HG03432 (cell line): Measurements from ENCODE around the gene TMEM8B.

Experiments used
- ATAC-seq: cut with Tn5 transposase; IDR thresholded peaks from one replicate; pipeline ENCODE4 v1.9.1; 2021; ENCODE audit warnings: mild to moderate bottlenecking, moderate library complexity; ENCODE audit not compliant: unreplicated experiment

The TMEM8B gene

GRCh38 chr9:35829084-35829763 is at the start of gene TMEM8B:
Gene TMEM8B, plus strand, starts transcription at chr9:35829228. Its CDS starts 220 bp downstream, at chr9:35829448.
- peak; percentile 84 for ATAC-seq

- ATAC-seq, result no peak
These were observed 48.0 kb upstream of the TMEM8B start for GRCh38 chr9:35781066-35781465.

GRCh38 chr9:35783418-35783817 is 45.6 kb upstream of the TMEM8B start:
- ATAC-seq, result no peak

- no peak for ATAC-seq
These were observed 39.5 kb upstream of the TMEM8B start for GRCh38 chr9:35789541-35789940.

GRCh38 chr9:35790025-35790384 is 39.0 kb upstream of the TMEM8B start:
- ATAC-seq, result no peak

- ATAC-seq, result peak; percentile 61
These were observed 38.4 kb upstream of the TMEM8B start for GRCh38 chr9:35790385-35791296.

GRCh38 chr9:35791297-35791921 is 37.6 kb upstream of the TMEM8B start, which contains the start of gene NPR2:
Gene NPR2, plus strand, starts transcription at chr9:35791591. Its CDS starts 818 bp downstream, at chr9:35792409.
- no peak for ATAC-seq

- ATAC-seq, result no peak
These were observed 36.8 kb upstream of the TMEM8B start for GRCh38 chr9:35792024-35792813.

GRCh38 chr9:35792826-35793225 is 36.2 kb upstream of the TMEM8B start:
- no peak for ATAC-seq

GRCh38 chr9:35793461-35793860 is 35.6 kb upstream of the TMEM8B start:
- ATAC-seq, result no peak

- ATAC-seq, result no peak
These were observed 33.3 kb upstream of the TMEM8B start for GRCh38 chr9:35795695-35796094.

- no peak for ATAC-seq
These were observed 31.5 kb upstream of the TMEM8B start for GRCh38 chr9:35797311-35798109.

- ATAC-seq, result peak; percentile 62
These were observed 30.2 kb upstream of the TMEM8B start for GRCh38 chr9:35798658-35799374.

- ATAC-seq, result no peak
These were observed 28.5 kb upstream of the TMEM8B start for GRCh38 chr9:35800530-35800929.

GRCh38 chr9:35801328-35802128 is 27.5 kb upstream of the TMEM8B start:
- no peak for ATAC-seq

GRCh38 chr9:35806101-35806500 is 22.9 kb upstream of the TMEM8B start:
- ATAC-seq, result no peak

GRCh38 chr9:35808433-35808832 is 20.6 kb upstream of the TMEM8B start:
- ATAC-seq, result no peak

- no peak for ATAC-seq
These were observed 18.9 kb upstream of the TMEM8B start for GRCh38 chr9:35810122-35810521.
